CD14-positive monocyte (primary cell): ENCODE measurements around the gene WDR49. TPM values are rescaled to one million over a fixed set of nuclear protein-coding genes. Genes with fewer than 3 reads are reported as not detected.

ENCODE experiments used
- DNase-seq, 3 donors: peaks; one replicate each; pipeline ENCODE4 v3.0.0-alpha.2; 2011 to 2022
- H2AFZ ChIP-seq: 2 replicates; pipeline ENCODE4 v1.6.0; 2012; ENCODE audit warnings: mild to moderate bottlenecking, low read depth, low read length, inconsistent platforms; ENCODE audit not compliant: insufficient read depth, poor library complexity, severe bottlenecking
- H3K27ac ChIP-seq, 2 donors: 1 replicate in 1 of 2; 2 replicates in 1 of 2; pipeline ENCODE4 v1.5.1; 2012 to 2013; ENCODE audit warnings: low read length in 2 of 2, control low read depth in 1 of 2, inconsistent platforms in 1 of 2, low read depth in 1 of 2, mild to moderate bottlenecking in 1 of 2
- H3K27me3 ChIP-seq, 2 donors: one replicate each; pipeline versions ENCODE4 v1.6.0 to v1.6.1; 2011 to 2013; ENCODE audit warnings: low read length in 2 of 2; ENCODE audit not compliant: control insufficient read depth in 2 of 2, insufficient read depth in 2 of 2
- H3K36me3 ChIP-seq, 2 donors: replicated peaks in 1 of 2; 1 replicate in 1 of 2; 2 replicates in 1 of 2; pipeline versions ENCODE4 v1.5.1 to v1.6.1; 2012 to 2013; ENCODE audit warnings: low read length in 2 of 2, control low read depth in 1 of 2, inconsistent platforms in 1 of 2, mild to moderate bottlenecking in 1 of 2; ENCODE audit not compliant: insufficient read depth in 2 of 2, control insufficient read depth in 1 of 2
- H3K4me1 ChIP-seq, 2 donors: 1 replicate in 1 of 2; 2 replicates in 1 of 2; pipeline versions ENCODE4 v1.5.1 to v1.6.1; 2012 to 2013; ENCODE audit warnings: low read length in 2 of 2, control low read depth in 1 of 2, inconsistent platforms in 1 of 2, mild to moderate bottlenecking in 1 of 2, moderate library complexity in 1 of 2; ENCODE audit not compliant: insufficient read depth in 2 of 2, control insufficient read depth in 1 of 2
- H3K4me2 ChIP-seq: replicated peaks from 2 replicates; pipeline ENCODE3; 2012; ENCODE audit warnings: low read length, moderate library complexity, mild to moderate bottlenecking; ENCODE audit not compliant: poor library complexity, severe bottlenecking; ENCODE audit errors: extremely low read depth
- H3K4me3 ChIP-seq, 3 experiments: fragments of 200-600 bp in 1 of 3; sonication (generic) in 1 of 3; replicated peaks in 1 of 3; 1 replicate in 2 of 3; 2 replicates in 1 of 3; pipeline ENCODE4 v1.5.1; 2011 to 2013; ENCODE audit warnings: low read length in 3 of 3, mild to moderate bottlenecking in 3 of 3, control low read depth in 2 of 3, low read depth in 2 of 3, inconsistent platforms in 1 of 3, moderate library complexity in 1 of 3
- H3K79me2 ChIP-seq: 2 replicates; pipeline ENCODE4 v1.6.0; 2012; ENCODE audit warnings: mild to moderate bottlenecking, control low read depth, inconsistent platforms, low read length, moderate library complexity; ENCODE audit not compliant: insufficient read depth
- H3K9ac ChIP-seq: 2 replicates; pipeline ENCODE4 v1.6.0; 2017; ENCODE audit warnings: low read length, mild to moderate bottlenecking; ENCODE audit not compliant: insufficient read depth, poor library complexity, severe bottlenecking
- H3K9me3 ChIP-seq, 2 donors: replicated peaks in 1 of 2; 1 replicate in 1 of 2; 2 replicates in 1 of 2; pipeline versions ENCODE4 v1.5.1 to v1.6.1; 2012 to 2013; ENCODE audit warnings: low read length in 2 of 2, control low read depth in 1 of 2; ENCODE audit not compliant: control insufficient read depth in 1 of 2, insufficient read depth in 1 of 2
- H4K20me1 ChIP-seq: 2 replicates; pipeline ENCODE4 v1.6.0; 2012; ENCODE audit warnings: mild to moderate bottlenecking, low read length, control low read depth, moderate library complexity; ENCODE audit not compliant: insufficient read depth
- H3K27ac Mint-ChIP-seq, 7 donors: one replicate each; pipeline ENCODE4 v1.8.0; 2020; ENCODE audit warnings: mild to moderate bottlenecking in 7 of 7, mixed read lengths in 7 of 7, moderate library complexity in 6 of 7, inconsistent platforms in 2 of 7
- H3K27me3 Mint-ChIP-seq, 3 donors: one replicate each; pipeline ENCODE4 v1.8.0; 2021 to 2022; ENCODE audit warnings: low read depth in 3 of 3, mild to moderate bottlenecking in 3 of 3, mixed read lengths in 3 of 3, moderate library complexity in 3 of 3, inconsistent platforms in 1 of 3
- H3K36me3 Mint-ChIP-seq, 2 donors: one replicate each; pipeline ENCODE4 v1.8.0; 2020; ENCODE audit warnings: mixed read lengths in 2 of 2, inconsistent platforms in 1 of 2, mild to moderate bottlenecking in 1 of 2
- H3K4me1 Mint-ChIP-seq: one replicate; pipeline ENCODE4 v1.8.0; 2020; ENCODE audit warnings: mild to moderate bottlenecking, mixed read lengths
- H3K4me3 Mint-ChIP-seq, 2 donors: one replicate each; pipeline ENCODE4 v1.8.0; 2020; ENCODE audit warnings: mild to moderate bottlenecking in 2 of 2, mixed read lengths in 2 of 2, moderate library complexity in 1 of 2
- H3K9me3 Mint-ChIP-seq, 7 donors: one replicate each; pipeline ENCODE4 v1.8.0; 2020 to 2022; ENCODE audit warnings: mixed read lengths in 7 of 7, mild to moderate bottlenecking in 6 of 7, moderate library complexity in 6 of 7, inconsistent platforms in 2 of 7
- CTCF ChIP-seq: fragments of 200-600 bp; IDR thresholded peaks from one replicate; pipeline ENCODE4 v1.8.0; 2022; ENCODE audit warnings: antibody characterized with exemption, mild to moderate bottlenecking
- WGBS: methylation state at CpG from one replicate; pipeline ENCODE4 v1.1.5; 2013; ENCODE audit warnings: missing lambda C conversion rate; ENCODE audit not compliant: insufficient coverage; 5-methylcytosine and 5-hydroxymethylcytosine counted together
- intact Hi-C, 2 donors: fragments of 100-400 bp; cut with micrococcal nuclease; formaldehyde crosslinking; loops; one replicate each; pipeline versions ENCODE4 v1.15.0 to v1.15.1; 2023
- polyA plus RNA-seq, 3 donors: library from polyadenylated mRNA; depleted of rRNA in 1 of 3; unstranded in 2 of 3; stranded (reverse) in 1 of 3; fragments of 300-500 nt in 2 of 3; fragments of >200 nt in 1 of 3; fragmentation: Illumina TruSeq in 2 of 3; gene quantifications; 1 replicate in 2 of 3; 2 replicates in 1 of 3; pipeline ENCODE4 v1.2.3, GENCODE V29; 2012 to 2021

The WDR49 gene
- polyA plus RNA-seq, 3 donors, result 1.1 to 5.0 (median 4.2) TPM

- Mint-ChIP-seq H3K27ac (no peak within 1 kb of the TSS), H3K27me3 (no peaks in the 10 kb centered on the region), H3K9me3 (no peaks in the 10 kb centered on the region), H3K4me1 (no peaks in the 10 kb centered on the region), H3K4me3 (no peak within 1 kb of the TSS), H3K36me3 (no peaks in the 10 kb centered on the region)
- no peak within 1 kb of the TSS for H3K9ac ChIP-seq
- DNase-seq, result no peak
- H4K20me1 ChIP-seq, result no peaks in the 10 kb centered on the region
- TF ChIP-seq CTCF, result no peak
- no peaks in the 10 kb centered on the region for H3K36me3 ChIP-seq
- H3K27me3 ChIP-seq, result no peaks in the 10 kb centered on the region
- H2AFZ ChIP-seq, result no peak within 1 kb of the TSS
- intact Hi-C loops, result no loop called here
- H3K27ac ChIP-seq, result no peak within 1 kb of the TSS
- H3K79me2 ChIP-seq, result no peaks in the 10 kb centered on the region
- WGBS, result 100% methylated on average over 1 of the region's 4 CpGs
- H3K4me1 ChIP-seq, result no peaks in the 10 kb centered on the region
- no peaks in the 10 kb centered on the region for H3K9me3 ChIP-seq
- H3K4me3 ChIP-seq, result no peak within 1 kb of the TSS
- no peak within 1 kb of the TSS for H3K4me2 ChIP-seq
Measured at GRCh38 chr3:167473863-167474262, 179.9 kb downstream of the WDR49 start, which contains the start of gene SERPINI2. Gene SERPINI2, minus strand, starts transcription at chr3:167474042. Its CDS starts 2,208 bp downstream, at chr3:167471834.

- H3K4me2 ChIP-seq, result no peak overlapping the region
Measured at GRCh38 chr3:167469381-167469780, 184.4 kb downstream of the WDR49 start.

More at GRCh38 chr3:167469381-167469780, 184.4 kb downstream of the WDR49 start:
- Histone ChIP-seq H3K79me2 (no peaks in the 10 kb centered on the region), H3K4me1 (no peaks in the 10 kb centered on the region), H2AFZ (no peak overlapping the region), H3K27me3 (no peaks in the 10 kb centered on the region), H3K27ac (no peak overlapping the region), H4K20me1 (no peaks in the 10 kb centered on the region), H3K9ac (no peak overlapping the region), H3K36me3 (no peaks in the 10 kb centered on the region), H3K9me3 (no peaks in the 10 kb centered on the region), H3K4me3 (no peak overlapping the region)
- H3K4me1 Mint-ChIP-seq, result no peaks in the 10 kb centered on the region
- H3K27ac Mint-ChIP-seq, result no peak overlapping the region
- no CpG with 5 or more reads among the region's 3 CpGs for WGBS
- no peak overlapping the region for H3K4me3 Mint-ChIP-seq
- intact Hi-C loops, result no loop called here
- no peak for TF ChIP-seq CTCF
- no peak for DNase-seq
- no peaks in the 10 kb centered on the region for H3K27me3 Mint-ChIP-seq
- H3K36me3 Mint-ChIP-seq, result peaks cover 0 to under 1% of the 10 kb centered on the region in 2 donors
- peaks cover 0 to 2% (median 0%) of the 10 kb centered on the region in 7 donors for H3K9me3 Mint-ChIP-seq
